Type B pancreatic cell (in vitro differentiated cells): ENCODE results near the gene CYP4F12. TPM values are rescaled to one million over a fixed set of nuclear protein-coding genes. Genes with fewer than 3 reads are reported as not detected.

Experiments
- DNase-seq: peaks from one replicate; pipeline ENCODE4 v3.0.0; 2021; ENCODE audit warnings: mixed read lengths; ENCODE audit not compliant: unreplicated experiment; ENCODE audit errors: extremely low spot score
- H3K27ac Mint-ChIP-seq: 2 replicates; pipeline ENCODE4 v1.8.0; 2021; ENCODE audit warnings: mild to moderate bottlenecking, mixed read lengths
- H3K27me3 Mint-ChIP-seq: 2 replicates; pipeline ENCODE4 v1.8.0; 2021; ENCODE audit warnings: mixed read lengths
- H3K36me3 Mint-ChIP-seq: 2 replicates; pipeline ENCODE4 v1.8.0; 2021; ENCODE audit warnings: mixed read lengths
- H3K4me1 Mint-ChIP-seq: one replicate; pipeline ENCODE4 v1.8.0; 2021; ENCODE audit warnings: mixed read lengths; ENCODE audit not compliant: unreplicated experiment
- H3K4me3 Mint-ChIP-seq: 2 replicates; pipeline ENCODE4 v1.8.0; 2021; ENCODE audit warnings: mild to moderate bottlenecking, mixed read lengths
- H3K9me3 Mint-ChIP-seq: 2 replicates; pipeline ENCODE4 v1.8.0; 2021; ENCODE audit warnings: mixed read lengths
- total RNA-seq: library from RNA; stranded (reverse); gene quantifications from 2 replicates; pipeline ENCODE4 v1.2.1, GENCODE V29; 2021; ENCODE audit warnings: low replicate concordance
- TF ChIP-seq, protein P1 (sequence below): fragments of 200-600 bp; sonication (generic); conservative IDR thresholded peaks from 2 replicates; pipeline ENCODE4 v1.5.0; 2021; ENCODE audit warnings: antibody characterized with exemption, mild to moderate bottlenecking

CYP4F12 gene
- total RNA-seq, 1 donor from 2014 or later = 1.2 TPM

DNA sequence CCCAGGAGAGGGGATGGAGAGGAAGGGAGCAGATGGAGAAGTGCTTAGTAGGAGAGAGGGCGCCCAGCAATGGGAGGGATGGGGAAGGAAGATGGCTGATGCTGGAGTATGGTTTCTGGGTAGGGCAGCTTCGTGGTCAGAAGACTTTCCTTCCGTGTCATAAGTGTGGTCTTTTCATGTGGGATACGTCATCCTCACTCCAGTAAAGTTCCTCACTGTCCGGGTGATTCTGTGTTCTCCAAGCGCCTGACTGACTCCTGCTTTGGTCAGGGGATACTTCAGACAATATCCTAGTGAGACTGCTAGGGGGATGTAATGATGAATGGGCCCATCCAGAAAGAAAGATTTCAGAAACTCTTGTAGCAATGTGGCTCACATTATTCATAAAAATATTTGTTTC, 61.0 kb downstream of the CYP4F12 start:
- Mint-ChIP-seq H3K27ac (no peak overlapping the region), H3K36me3 (no peaks in the 10 kb centered on the region), H3K27me3 (no peaks in the 10 kb centered on the region), H3K4me3 (no peak overlapping the region), H3K4me1 (no peaks in the 10 kb centered on the region), H3K9me3 (peaks cover 4% of the 10 kb centered on the region)
- TF ChIP-seq, protein P1, sequence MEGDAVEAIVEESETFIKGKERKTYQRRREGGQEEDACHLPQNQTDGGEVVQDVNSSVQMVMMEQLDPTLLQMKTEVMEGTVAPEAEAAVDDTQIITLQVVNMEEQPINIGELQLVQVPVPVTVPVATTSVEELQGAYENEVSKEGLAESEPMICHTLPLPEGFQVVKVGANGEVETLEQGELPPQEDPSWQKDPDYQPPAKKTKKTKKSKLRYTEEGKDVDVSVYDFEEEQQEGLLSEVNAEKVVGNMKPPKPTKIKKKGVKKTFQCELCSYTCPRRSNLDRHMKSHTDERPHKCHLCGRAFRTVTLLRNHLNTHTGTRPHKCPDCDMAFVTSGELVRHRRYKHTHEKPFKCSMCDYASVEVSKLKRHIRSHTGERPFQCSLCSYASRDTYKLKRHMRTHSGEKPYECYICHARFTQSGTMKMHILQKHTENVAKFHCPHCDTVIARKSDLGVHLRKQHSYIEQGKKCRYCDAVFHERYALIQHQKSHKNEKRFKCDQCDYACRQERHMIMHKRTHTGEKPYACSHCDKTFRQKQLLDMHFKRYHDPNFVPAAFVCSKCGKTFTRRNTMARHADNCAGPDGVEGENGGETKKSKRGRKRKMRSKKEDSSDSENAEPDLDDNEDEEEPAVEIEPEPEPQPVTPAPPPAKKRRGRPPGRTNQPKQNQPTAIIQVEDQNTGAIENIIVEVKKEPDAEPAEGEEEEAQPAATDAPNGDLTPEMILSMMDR = no peak
- no peak for DNase-seq

DNA sequence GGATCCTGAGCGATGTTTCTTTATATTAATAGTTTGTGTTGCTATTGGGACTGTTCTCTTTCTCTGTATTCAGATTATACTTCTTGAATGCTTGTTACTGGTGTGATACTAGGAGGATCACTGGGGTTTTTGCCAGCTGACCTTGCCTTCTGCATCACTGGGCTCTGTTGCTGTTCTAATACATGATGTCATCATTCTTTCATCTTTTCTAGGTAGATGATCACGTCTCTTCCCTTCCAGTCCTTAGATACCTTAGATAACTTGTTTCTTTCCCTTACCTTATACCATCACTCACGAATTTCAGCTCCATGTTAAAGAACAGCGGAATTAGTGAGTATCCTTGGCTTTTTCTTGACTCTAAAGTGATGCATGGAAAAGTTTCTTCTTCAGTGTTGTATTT, 64.8 kb downstream of the CYP4F12 start, which contains the start of gene OR10H3:
Gene OR10H3 (plus strand): TSS at position 264 of the 400 bp plus-strand sequence. CDS start 3,408 bp downstream, outside the sequence.
- no peak for DNase-seq
- no peaks in the 10 kb centered on the region for H3K27me3 Mint-ChIP-seq
- TF ChIP-seq, protein P1 = no peak
- no peak within 1 kb of the TSS for H3K4me3 Mint-ChIP-seq
- peaks cover 11% of the 10 kb centered on the region for H3K9me3 Mint-ChIP-seq
- H3K36me3 Mint-ChIP-seq = no peaks in the 10 kb centered on the region
- H3K27ac Mint-ChIP-seq = no peak within 1 kb of the TSS
- no peaks in the 10 kb centered on the region for H3K4me1 Mint-ChIP-seq

- Mint-ChIP-seq H3K4me3 (no peak overlapping the region), H3K27me3 (no peaks in the 10 kb centered on the region), H3K9me3 (peaks cover 7% of the 10 kb centered on the region), H3K27ac (no peak overlapping the region), H3K36me3 (no peaks in the 10 kb centered on the region), H3K4me1 (no peaks in the 10 kb centered on the region)
- TF ChIP-seq, protein P1 = no peak
- no peak for DNase-seq
These were observed 67.9 kb downstream of the CYP4F12 start for GRCh38 chr19:15740785-15741184.

Other genes with a start within 250 kb of the CYP4F12 start
- gene WIZ, start 223.1 kb upstream of the CYP4F12 start, total RNA-seq = 37.3 and 45.8 TPM in 2 replicates
- gene RASAL3, start 208.5 kb upstream of the CYP4F12 start, total RNA-seq = not detected in 2 replicates
- gene PGLYRP2, start 193.6 kb upstream of the CYP4F12 start, total RNA-seq = not detected in 2 replicates
- not detected in 2 replicates for gene CYP4F22, start 164.6 kb upstream of the CYP4F12 start, total RNA-seq
- gene CYP4F8, start 57.9 kb upstream of the CYP4F12 start, total RNA-seq = not detected in 2 replicates
- 0.40 and 0.56 TPM in 2 replicates for gene CYP4F3, start 32.2 kb upstream of the CYP4F12 start, total RNA-seq
- gene OR10H2, start 54.9 kb downstream of the CYP4F12 start, total RNA-seq = not detected in 2 replicates
- not detected in 2 replicates for gene OR10H3, start 64.9 kb downstream of the CYP4F12 start, total RNA-seq
- not detected in 2 replicates for gene OR10H5, start 114.6 kb downstream of the CYP4F12 start, total RNA-seq
- not detected in 2 replicates for gene OR10H1, start 142.6 kb downstream of the CYP4F12 start, total RNA-seq
- not detected in 2 replicates for gene CYP4F2, start 225.0 kb downstream of the CYP4F12 start, total RNA-seq